SK-N-MC (cell line): ENCODE results near the gene ZNF107.

Source experiments
- EZH2 ChIP-seq: fragments of 200-600 bp; sonication (generic); IDR thresholded peaks from one replicate; pipeline ENCODE4 v1.6.1; 2017; ENCODE audit warnings: antibody characterized with exemption
- FOXP2 ChIP-seq: optimal IDR thresholded peaks from 2 replicates; pipeline ENCODE3; 2011; ENCODE audit warnings: mild to moderate bottlenecking, moderate library complexity; ENCODE audit not compliant: insufficient read depth; ENCODE audit errors: extremely low read length, control extremely low read depth
- POLR2AphosphoS5 ChIP-seq: IDR thresholded peaks from 2 replicates; pipeline ENCODE4 v1.6.1; 2012; ENCODE audit warnings: mild to moderate bottlenecking, low read depth, low read length, borderline replicate concordance

- no peak for TF ChIP-seq POLR2AphosphoS5
- no peak for TF ChIP-seq EZH2
- no peak for TF ChIP-seq FOXP2
Measured at GRCh38 chr7:64755865-64756264, 89.9 kb downstream of the ZNF107 start.
